Body of pancreas (tissue), 4 donors: Measurements from ENCODE around the gene CACNG7. TPM values are rescaled to one million over a fixed set of nuclear protein-coding genes. Genes with fewer than 3 reads are reported as not detected.

Experiments used
- ATAC-seq: fragments of 150-250 bp; one replicate; pipeline ENCODE4 v1.9.1; 2016
- DNase-seq, 4 donors: peaks; one replicate each; pipeline ENCODE4 v3.0.0-alpha.2; 2019
- H3K27ac ChIP-seq, 4 donors: fragments of 200-600 bp; sonication (generic); 1 replicate in 3 of 4; 2 replicates in 1 of 4; pipeline versions ENCODE4 v1.5.1 to v1.6.1; 2016 to 2019; ENCODE audit warnings: mild to moderate bottlenecking in 1 of 4, mixed read lengths in 1 of 4, moderate library complexity in 1 of 4
- H3K27me3 ChIP-seq, 2 donors: fragments of 200-600 bp; sonication (generic); one replicate each; pipeline ENCODE4 v1.6.0; 2016; ENCODE audit warnings: mild to moderate bottlenecking in 1 of 2
- H3K36me3 ChIP-seq, 2 donors: fragments of 200-600 bp; sonication (generic); replicated peaks in 1 of 2; 2 replicates each; pipeline ENCODE4 v1.5.1; 2016; ENCODE audit warnings: low read depth in 2 of 2; ENCODE audit not compliant: insufficient read depth in 1 of 2
- H3K4me1 ChIP-seq: fragments of 200-600 bp; sonication (generic); one replicate; pipeline ENCODE4 v1.6.0; 2016
- H3K4me3 ChIP-seq, 2 donors: fragments of 200-600 bp; sonication (generic); 1 replicate in 1 of 2; 2 replicates in 1 of 2; pipeline ENCODE4 v1.5.1; 2016 to 2019
- H3K9me3 ChIP-seq, 3 donors: fragments of 200-600 bp; sonication (generic); 1 replicate in 2 of 3; 2 replicates in 1 of 3; pipeline ENCODE4 v1.5.1; 2016
- POLR2A ChIP-seq, 3 donors: fragments of 450-650 bp; IDR thresholded peaks; one replicate each; pipeline ENCODE4 v1.6.1; 2016; ENCODE audit warnings: antibody characterized with exemption in 3 of 3, mild to moderate bottlenecking in 2 of 3
- WGBS, 2 donors: methylation state at CpG; one replicate each; pipeline ENCODE4 v1.1.5; 2017; 5-methylcytosine and 5-hydroxymethylcytosine counted together
- intact Hi-C: fragments of 100-400 bp; cut with DNase I; formaldehyde crosslinking; loops from one replicate; pipeline ENCODE4 v1.15.1; 2023
- microRNA counts, 2 donors: library from miRNA; unstranded; fragments of <30 nt; microRNA quantifications; one replicate each; lab custom pipeline; 2017
- total RNA-seq, 2 donors: library from RNA; depleted of rRNA; stranded (reverse); fragments of >200 nt; gene quantifications; one replicate each; pipeline ENCODE4 v1.1.0, GENCODE V29; 2016
- TF ChIP-seq, protein P1 (sequence below), 7 experiments: fragments of 450-650 bp in 4 of 7; fragments of 200-600 bp in 3 of 7; sonication (generic) in 3 of 7; IDR thresholded peaks; one replicate each; pipeline ENCODE4 v1.5.1; 2016 to 2019; ENCODE audit warnings: antibody characterized with exemption in 7 of 7

Gene CACNG7
- total RNA-seq, 2 donors from 2014 or later, result not detected

DNA sequence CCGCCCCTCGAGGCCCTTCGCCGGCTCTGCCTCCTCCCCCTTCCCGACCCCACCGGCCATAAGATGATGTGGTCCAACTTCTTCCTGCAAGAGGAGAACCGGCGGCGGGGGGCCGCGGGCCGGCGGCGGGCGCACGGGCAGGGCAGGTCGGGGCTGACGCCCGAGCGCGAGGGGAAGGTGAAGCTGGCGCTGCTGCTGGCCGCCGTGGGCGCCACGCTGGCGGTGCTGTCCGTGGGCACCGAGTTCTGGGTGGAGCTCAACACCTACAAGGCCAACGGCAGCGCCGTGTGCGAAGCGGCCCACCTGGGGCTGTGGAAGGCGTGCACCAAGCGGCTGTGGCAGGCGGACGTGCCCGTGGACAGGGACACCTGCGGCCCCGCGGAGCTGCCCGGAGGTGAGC lies 83.7 kb downstream of the CACNG7 start:
- no peak overlapping the region for H3K4me3 ChIP-seq
- TF ChIP-seq, protein P1, sequence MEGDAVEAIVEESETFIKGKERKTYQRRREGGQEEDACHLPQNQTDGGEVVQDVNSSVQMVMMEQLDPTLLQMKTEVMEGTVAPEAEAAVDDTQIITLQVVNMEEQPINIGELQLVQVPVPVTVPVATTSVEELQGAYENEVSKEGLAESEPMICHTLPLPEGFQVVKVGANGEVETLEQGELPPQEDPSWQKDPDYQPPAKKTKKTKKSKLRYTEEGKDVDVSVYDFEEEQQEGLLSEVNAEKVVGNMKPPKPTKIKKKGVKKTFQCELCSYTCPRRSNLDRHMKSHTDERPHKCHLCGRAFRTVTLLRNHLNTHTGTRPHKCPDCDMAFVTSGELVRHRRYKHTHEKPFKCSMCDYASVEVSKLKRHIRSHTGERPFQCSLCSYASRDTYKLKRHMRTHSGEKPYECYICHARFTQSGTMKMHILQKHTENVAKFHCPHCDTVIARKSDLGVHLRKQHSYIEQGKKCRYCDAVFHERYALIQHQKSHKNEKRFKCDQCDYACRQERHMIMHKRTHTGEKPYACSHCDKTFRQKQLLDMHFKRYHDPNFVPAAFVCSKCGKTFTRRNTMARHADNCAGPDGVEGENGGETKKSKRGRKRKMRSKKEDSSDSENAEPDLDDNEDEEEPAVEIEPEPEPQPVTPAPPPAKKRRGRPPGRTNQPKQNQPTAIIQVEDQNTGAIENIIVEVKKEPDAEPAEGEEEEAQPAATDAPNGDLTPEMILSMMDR (IDR thresholded peaks at IDR 0.05), result no peak
- TF ChIP-seq POLR2A (IDR thresholded peaks at IDR 0.05), result no peak
- H3K9me3 ChIP-seq, result no peaks in the 10 kb centered on the region
- intact Hi-C loops, result no loop called here
- no peak for ATAC-seq
- WGBS, 2 donors, result 15% methylated on average over 25 of the region's 43 CpGs; no CpG with 5 or more reads in 1 of the 2 donors
- peaks cover 0 to 19% of the 10 kb centered on the region in 2 donors for H3K27me3 ChIP-seq
- H3K36me3 ChIP-seq, result no peaks in the 10 kb centered on the region
- peaks cover 6% of the 10 kb centered on the region for H3K4me1 ChIP-seq
- no peak overlapping the region for H3K27ac ChIP-seq
- DNase-seq, result no peak

DNA sequence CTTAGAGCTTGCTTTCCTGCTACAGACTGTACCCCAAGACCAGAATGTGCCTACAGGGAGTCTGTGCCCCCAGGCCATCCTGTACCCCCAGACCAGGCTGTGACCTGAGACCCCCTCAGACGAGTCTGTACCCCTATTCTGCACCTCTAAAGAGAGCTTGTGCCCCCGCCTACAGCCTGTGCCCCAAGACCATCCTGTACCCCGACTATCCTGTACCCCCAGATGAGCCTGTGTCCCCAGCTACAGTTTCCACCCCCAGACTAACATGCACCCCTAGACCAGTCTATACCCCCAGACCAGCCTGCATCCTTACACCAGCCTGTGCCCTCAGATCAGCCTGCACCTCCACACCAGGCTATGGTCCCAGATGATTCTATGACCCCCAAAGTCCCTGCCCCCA lies 84.4 kb downstream of the CACNG7 start:
- TF ChIP-seq, protein P1 (IDR thresholded peaks at IDR 0.05), result no peak
- no peak for TF ChIP-seq POLR2A (IDR thresholded peaks at IDR 0.05)
- no peak overlapping the region for H3K4me3 ChIP-seq
- no peak for ATAC-seq
- H3K27me3 ChIP-seq, result peaks cover 0 to 19% of the 10 kb centered on the region in 2 donors
- no peaks in the 10 kb centered on the region for H3K9me3 ChIP-seq
- no peak overlapping the region for H3K27ac ChIP-seq
- DNase-seq, result no peak
- intact Hi-C loops, result no loop called here
- H3K36me3 ChIP-seq, result no peaks in the 10 kb centered on the region
- H3K4me1 ChIP-seq, result peaks cover 6% of the 10 kb centered on the region
- 10 to 52% methylated on average over 2 to 3 of the region's 3 CpGs for WGBS, 2 donors

MicroRNAs encoded within 50 kb of the gene (microRNA counts, 767-probe panel; counts per million panel counts)
- microRNA hsa-miR-935 (lab: Ali Mortazavi, UCI), result 0 to 736 counts per million in 2 donors

Other genes with a start within 250 kb of the CACNG7 start
- under 1 TPM in 1 of 2 donors, not detected in 1; 0.26 TPM for gene NLRP12, start 85.0 kb upstream of the CACNG7 start, total RNA-seq
- 10 to 100 TPM; 12.2 to 30.0 TPM for gene MYADM, start 41.4 kb upstream of the CACNG7 start, total RNA-seq
- gene PRKCG, start 27.1 kb upstream of the CACNG7 start, total RNA-seq, result under 1 TPM in 1 of 2 donors, not detected in 1; 0.26 TPM
- gene CACNG8, start 53.7 kb downstream of the CACNG7 start, total RNA-seq, result not detected
- gene CACNG6, start 82.4 kb downstream of the CACNG7 start, total RNA-seq, result not detected
- gene VSTM1, start 154.6 kb downstream of the CACNG7 start, total RNA-seq, result not detected
- gene TARM1, start 172.1 kb downstream of the CACNG7 start, total RNA-seq, result not detected
- 1 to 10 TPM in 1 of 2 donors, not detected in 1; 2.3 TPM for gene OSCAR, start 191.5 kb downstream of the CACNG7 start, total RNA-seq
- 1 to 10 TPM; 4.7 to 5.3 TPM for gene NDUFA3, start 193.6 kb downstream of the CACNG7 start, total RNA-seq
- 10 to 100 TPM in 1 of 2 donors, 1 to 10 TPM in 1; 6.5 to 11.9 TPM for gene TFPT, start 206.4 kb downstream of the CACNG7 start, total RNA-seq
- 10 to 100 TPM; 17.8 to 24.1 TPM for gene PRPF31, start 206.5 kb downstream of the CACNG7 start, total RNA-seq
- 10 to 100 TPM; 22.4 to 51.4 TPM for gene CNOT3, start 228.5 kb downstream of the CACNG7 start, total RNA-seq